Ovary (tissue), 9 donors: ENCODE data around the gene PAQR5. TPM values are rescaled to one million over a fixed set of nuclear protein-coding genes. Genes with fewer than 3 reads are reported as not detected.

ENCODE experiments used
- DNase-seq, 5 donors: peaks; one replicate each; pipeline ENCODE4 v3.0.0-alpha.2; 2019 to 2020
- H3K27ac ChIP-seq, 2 donors: fragments of 200-600 bp; one replicate each; pipeline versions ENCODE4 v1.5.1 to v1.8.0; 2019 to 2022
- H3K27me3 ChIP-seq: fragments of 200-600 bp; one replicate; pipeline ENCODE4 v1.8.0; 2022
- H3K36me3 ChIP-seq: fragments of 200-600 bp; sonication (generic); one replicate; pipeline ENCODE4 v1.5.1; 2019
- H3K4me1 ChIP-seq: one replicate; pipeline ENCODE4 v1.8.1; 2013; ENCODE audit warnings: mild to moderate bottlenecking, moderate library complexity; ENCODE audit not compliant: insufficient read depth
- H3K4me3 ChIP-seq: fragments of 200-600 bp; sonication (generic); one replicate; pipeline ENCODE4 v1.5.1; 2017
- H3K9me3 ChIP-seq, 2 donors: fragments of 200-600 bp in 1 of 2; sonication (generic) in 1 of 2; one replicate each; pipeline versions ENCODE4 v1.5.1 to v1.8.1; 2013 to 2019; ENCODE audit warnings: mild to moderate bottlenecking in 1 of 2, moderate library complexity in 1 of 2
- CTCF ChIP-seq, 3 donors: fragments of 450-650 bp in 2 of 3; fragments of 200-600 bp in 1 of 3; IDR thresholded peaks; one replicate each; pipeline versions ENCODE4 v1.5.1 to v1.8.0; 2016 to 2022; ENCODE audit warnings: antibody characterized with exemption in 3 of 3, mild to moderate bottlenecking in 1 of 3
- EP300 ChIP-seq: sonication (generic); formaldehyde crosslinking; IDR thresholded peaks from one replicate; pipeline ENCODE4 v1.6.1; 2017; ENCODE audit warnings: antibody characterized with exemption
- POLR2A ChIP-seq: fragments of 450-650 bp; IDR thresholded peaks from one replicate; pipeline ENCODE4 v1.6.1; 2017; ENCODE audit warnings: antibody characterized with exemption, mild to moderate bottlenecking, moderate library complexity
- whole genome bisulfite sequencing, 3 donors: extraction: QIAGEN DNeasy Blood & Tissue Kit in 1 of 3; methylation state at CpG; one replicate each; pipeline versions ENCODE4 v1.1.5 to v1.1.7; 2013 to 2017; 5-methylcytosine and 5-hydroxymethylcytosine counted together
- intact Hi-C, 4 donors: fragments of 100-400 bp; cut with DNase I; formaldehyde crosslinking; loops; one replicate each; pipeline versions ENCODE4 v1.11.0 to v1.15.1; 2022 to 2023
- polyA plus RNA-seq, 2 donors: library from polyadenylated mRNA; stranded (reverse); fragments of 200-250 nt in 1 of 2; fragments of 350-450 nt in 1 of 2; fragmentation: Illumina TruSeq in 1 of 2; extraction: RNeasy Lipid Tissue Mini Kit (QIAGEN cat#74804) in 1 of 2; gene quantifications; one replicate each; pipeline ENCODE4 v1.2.3, GENCODE V29; 2013 to 2014
- total RNA-seq, 7 donors: library from RNA; depleted of rRNA in 2 of 7; stranded (reverse); fragments of >200 nt in 2 of 7; fragmentation: NEBNext Ultra II Directional in 3 of 7; extraction: Animal tissue kit (Norgen Biotek cat#: 25700) in 3 of 7; gene quantifications; one replicate each; pipeline versions ENCODE4 v1.1.0 to v1.2.4, GENCODE V29; 2016 to 2023
- donor health status: DM: no; HTN: no; CAD: no; lungs with moderate emphysema.
- donor health status: DM: no; HTN: no; CAD: no.
- donor health status: Bipolar disorder and iron deficiency.
- donor health status: DM: yes; HTN: yes; CAD: no.
- donor health status: DM: no; HTN: no; CAD: no.
- donor health status: DM: yes; HTN: yes; CAD: no.

The PAQR5 gene
- total and polyA plus RNA-seq, 9 donors = 0.12 to 2.4 (median 0.66) TPM

DNA sequence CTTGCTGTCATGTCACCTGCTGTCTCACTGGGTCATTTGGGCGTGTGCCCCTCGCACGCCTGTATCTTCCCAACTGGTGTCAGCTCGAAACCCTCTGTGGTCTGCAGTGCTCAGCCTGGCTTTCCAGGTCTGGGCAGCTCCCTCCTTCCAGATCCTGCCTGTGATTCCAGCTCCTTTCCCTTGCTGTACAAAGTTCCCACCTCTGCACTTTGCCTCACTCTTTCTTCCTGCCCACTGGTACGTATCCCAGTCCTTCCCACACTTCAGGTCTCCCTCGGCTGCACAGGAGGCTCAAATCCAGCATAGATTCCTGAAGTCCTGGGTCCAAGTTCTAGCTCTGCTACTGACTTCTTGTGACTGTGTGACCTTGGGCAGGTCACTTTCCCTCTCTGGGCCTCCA is 2.1 kb upstream of the PAQR5 start:
- no peaks in the 10 kb centered on the region for H3K4me1 ChIP-seq
- no peak overlapping the region for H3K27ac ChIP-seq
- 85 to 90% (median 89%) methylated on average over 6 of the region's 6 CpGs for WGBS, 3 donors
- TF ChIP-seq POLR2A (no peak), CTCF (IDR thresholded peaks at IDR 0.05) (no peak), EP300 (no peak)
- no peaks in the 10 kb centered on the region for H3K36me3 ChIP-seq
- intact Hi-C loops = no loop called here
- H3K4me3 ChIP-seq = no peak overlapping the region
- no peak for DNase-seq
- H3K27me3 ChIP-seq = no peaks in the 10 kb centered on the region
- H3K9me3 ChIP-seq = no peaks in the 10 kb centered on the region

DNA sequence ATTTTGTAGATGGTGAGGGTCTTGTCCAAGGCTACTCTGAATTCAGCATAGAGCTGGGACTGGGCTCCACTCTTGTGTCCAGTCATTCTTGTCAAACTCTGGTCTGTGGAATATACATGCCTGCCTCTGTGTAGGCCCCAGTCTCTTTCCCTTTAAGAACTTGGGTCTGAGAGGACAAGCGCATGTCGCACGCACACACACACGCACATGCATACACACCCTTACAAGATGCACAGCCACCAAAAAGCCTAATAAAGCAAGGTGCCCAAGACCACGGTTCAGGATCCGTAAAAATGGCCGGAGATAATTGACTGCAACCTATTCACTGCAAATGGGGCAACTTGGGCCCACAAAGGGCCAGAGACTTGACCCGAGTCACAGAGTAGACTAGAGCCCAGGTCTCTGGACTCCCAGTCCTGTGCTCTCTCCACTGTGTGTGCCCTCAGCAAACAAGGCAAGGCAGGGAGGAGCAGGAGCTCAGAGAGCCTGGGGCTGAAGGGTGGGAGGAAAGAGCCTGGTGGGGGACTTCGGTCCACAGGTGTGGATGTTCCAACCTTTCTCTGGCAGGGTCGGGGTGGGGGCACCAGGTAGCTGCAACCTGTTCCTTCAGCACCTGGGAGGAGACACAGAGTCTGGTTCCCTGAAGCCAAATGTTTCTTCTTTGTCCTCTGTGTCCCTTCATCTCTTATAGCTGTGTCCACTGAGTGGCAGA is 914 bp upstream of the PAQR5 start:
- Histone ChIP-seq H3K36me3 (no peaks in the 10 kb centered on the region), H3K9me3 (no peaks in the 10 kb centered on the region), H3K4me1 (no peaks in the 10 kb centered on the region), H3K27ac (no peak overlapping the region), H3K4me3 (no peak overlapping the region), H3K27me3 (no peaks in the 10 kb centered on the region)
- intact Hi-C loops = no loop called here
- TF ChIP-seq POLR2A (no peak), CTCF (IDR thresholded peaks at IDR 0.05) (no peak), EP300 (no peak)
- 95 to 96% (median 96%) methylated on average over 10 of the region's 10 CpGs for WGBS, 3 donors
- no peak for DNase-seq

DNA sequence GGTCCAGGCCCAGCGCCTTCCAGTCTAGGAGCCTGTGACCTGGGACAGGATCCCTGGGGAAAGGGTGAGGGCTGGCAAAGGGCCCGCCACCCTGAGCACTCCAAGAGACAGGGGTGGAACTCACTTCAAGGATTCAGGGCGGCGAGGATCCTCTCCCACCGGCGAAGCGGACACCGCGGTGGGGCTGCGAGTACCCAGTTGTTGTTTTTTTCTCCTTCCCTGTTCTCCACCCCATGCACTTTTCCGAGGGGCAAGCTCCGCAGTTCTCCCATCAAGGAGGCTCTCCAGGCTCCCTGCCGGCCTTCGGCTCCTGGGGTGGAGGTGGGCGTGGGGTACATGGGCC is 387 bp upstream of the PAQR5 start:
- H3K27me3 ChIP-seq = no peaks in the 10 kb centered on the region
- TF ChIP-seq POLR2A (no peak), CTCF (IDR thresholded peaks at IDR 0.05) (no peak), EP300 (no peak)
- 63 to 76% (median 68%) methylated on average over 15 of the region's 15 CpGs for WGBS, 3 donors
- no peak overlapping the region for H3K4me3 ChIP-seq
- no peak overlapping the region for H3K27ac ChIP-seq
- no peaks in the 10 kb centered on the region for H3K9me3 ChIP-seq
- DNase-seq = no peak
- intact Hi-C loops = no loop called here
- H3K4me1 ChIP-seq = no peaks in the 10 kb centered on the region
- no peaks in the 10 kb centered on the region for H3K36me3 ChIP-seq

- intact Hi-C loops = no loop called here
- H3K36me3 ChIP-seq = no peaks in the 10 kb centered on the region
- H3K27ac ChIP-seq = no peak overlapping the region
- no peaks in the 10 kb centered on the region for H3K9me3 ChIP-seq
- DNase-seq = no peak
- no peak for TF ChIP-seq POLR2A
- TF ChIP-seq EP300 = no peak
- TF ChIP-seq CTCF (IDR thresholded peaks at IDR 0.05) = no peak
- no peaks in the 10 kb centered on the region for H3K27me3 ChIP-seq
- peak overlapping the region; percentile 33 for H3K4me3 ChIP-seq
- 34 to 44% (median 40%) methylated on average over 16 of the region's 16 CpGs for WGBS, 3 donors
- H3K4me1 ChIP-seq = no peaks in the 10 kb centered on the region
Observed at GRCh38 chr15:69299451-69299886, 757 bp downstream of the PAQR5 start.
